ENCODE results near the gene PTPRT.

Gene PTPRT

DNA sequence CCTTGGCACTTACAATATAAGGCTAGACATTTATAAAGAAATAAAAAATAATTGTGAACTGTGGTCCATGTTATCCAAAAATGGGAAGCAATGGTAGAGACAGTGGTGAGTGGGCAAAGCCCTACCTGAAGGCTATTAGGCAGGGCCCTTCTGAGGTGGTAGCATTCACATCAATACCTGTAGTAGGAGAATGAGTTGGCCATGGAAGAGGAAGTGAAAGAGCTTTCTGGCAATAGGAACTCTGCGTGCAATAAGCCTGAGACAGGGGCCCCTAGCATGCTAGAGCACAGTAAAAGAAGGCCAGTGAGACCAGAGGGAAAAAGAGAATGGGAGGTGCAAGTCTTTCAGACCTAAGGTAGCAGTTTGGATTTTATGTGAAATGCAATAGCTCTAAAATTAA, 754.5 kb downstream of the PTPRT start:
- DNase-seq, result no peak

DNA sequence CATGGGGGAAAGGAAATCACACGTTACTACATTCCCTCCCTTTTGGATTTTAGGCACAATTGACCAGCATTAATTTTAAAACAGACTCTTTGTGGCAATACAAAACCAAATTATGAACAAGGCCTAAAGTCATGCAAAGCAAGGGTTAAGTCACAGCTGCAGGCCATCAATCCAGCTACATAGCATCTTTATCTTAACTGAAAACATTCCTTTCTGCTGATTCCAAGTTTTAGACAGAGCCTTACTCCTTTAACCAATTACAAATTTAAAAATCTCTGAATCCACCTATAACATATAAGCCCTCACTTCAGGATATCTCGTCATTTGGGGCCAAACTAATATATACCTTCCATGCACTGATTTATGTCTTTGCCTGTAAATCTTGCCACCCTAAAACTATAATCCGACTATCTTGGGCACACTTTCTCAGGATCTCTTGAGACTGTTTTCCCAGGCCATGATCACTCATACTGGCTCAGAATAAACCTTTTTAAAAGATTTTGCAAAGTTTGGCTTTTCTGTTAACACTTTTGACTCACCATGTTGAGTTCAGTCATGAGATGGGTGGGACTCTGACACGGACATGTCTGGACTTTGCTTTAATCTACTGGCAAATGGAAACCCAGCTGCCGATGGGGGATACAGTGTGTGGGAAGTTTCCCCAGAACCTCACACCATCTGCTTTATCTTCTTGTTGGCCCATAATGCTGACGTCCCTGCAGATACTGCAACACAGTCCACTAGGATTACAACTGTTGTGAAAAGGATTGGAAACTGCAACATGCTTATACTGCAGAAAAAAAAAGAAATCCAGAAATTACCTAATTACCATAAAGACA, 757.0 kb downstream of the PTPRT start:
- no peak for DNase-seq

DNA sequence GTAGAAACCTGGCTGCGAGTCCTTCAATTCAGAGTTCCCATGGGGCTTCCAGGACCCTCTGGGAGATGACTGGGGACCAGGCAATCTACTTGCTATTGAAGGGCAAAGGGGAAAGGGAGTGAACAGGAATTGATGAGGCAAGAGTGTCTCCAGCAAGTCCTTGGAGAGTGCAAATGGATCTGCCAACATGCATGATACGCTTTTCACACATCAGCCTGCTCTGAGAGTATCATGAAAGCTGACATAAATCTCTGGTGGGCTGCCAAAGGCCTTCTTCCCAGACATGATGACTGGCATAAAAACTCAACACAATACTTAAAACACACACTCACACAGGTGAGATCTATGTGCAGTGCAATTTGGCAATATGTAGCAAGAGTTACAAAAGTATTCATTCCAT, 759.1 kb downstream of the PTPRT start:
- no peak for DNase-seq

DNA sequence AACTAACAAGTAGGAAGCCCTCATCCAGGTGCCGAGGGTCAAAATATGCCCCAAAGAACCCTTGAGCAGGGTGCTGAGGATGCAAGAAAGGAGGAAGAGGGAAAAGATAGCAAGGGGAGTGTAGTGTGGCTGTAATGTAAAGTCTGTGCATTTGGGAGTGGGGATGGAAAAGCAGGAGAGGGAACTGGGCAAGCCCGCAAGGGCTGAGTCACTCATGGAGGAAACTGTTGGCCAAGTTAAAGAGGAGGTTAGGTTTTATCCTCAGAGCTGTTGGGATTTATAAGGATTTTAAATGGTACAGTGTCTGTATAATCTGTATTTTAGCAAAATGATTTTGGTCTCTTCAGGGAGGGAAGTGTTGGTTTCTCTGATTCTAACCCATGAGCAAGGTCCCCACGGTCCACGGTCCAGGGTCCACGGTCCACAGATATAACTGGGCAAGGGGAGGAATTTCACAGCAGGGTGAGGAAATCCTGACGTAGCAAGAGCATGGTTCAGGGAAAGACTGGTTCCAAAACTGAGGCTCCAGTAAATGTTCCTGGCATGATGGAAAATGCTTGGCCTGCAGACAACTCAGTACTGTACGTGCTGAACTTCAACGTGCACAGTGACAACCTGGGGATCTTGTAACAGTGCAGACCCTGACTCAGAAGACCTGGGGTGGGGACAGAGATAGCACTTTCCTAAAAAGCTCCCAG, 759.8 kb downstream of the PTPRT start:
- no peak for DNase-seq

DNA sequence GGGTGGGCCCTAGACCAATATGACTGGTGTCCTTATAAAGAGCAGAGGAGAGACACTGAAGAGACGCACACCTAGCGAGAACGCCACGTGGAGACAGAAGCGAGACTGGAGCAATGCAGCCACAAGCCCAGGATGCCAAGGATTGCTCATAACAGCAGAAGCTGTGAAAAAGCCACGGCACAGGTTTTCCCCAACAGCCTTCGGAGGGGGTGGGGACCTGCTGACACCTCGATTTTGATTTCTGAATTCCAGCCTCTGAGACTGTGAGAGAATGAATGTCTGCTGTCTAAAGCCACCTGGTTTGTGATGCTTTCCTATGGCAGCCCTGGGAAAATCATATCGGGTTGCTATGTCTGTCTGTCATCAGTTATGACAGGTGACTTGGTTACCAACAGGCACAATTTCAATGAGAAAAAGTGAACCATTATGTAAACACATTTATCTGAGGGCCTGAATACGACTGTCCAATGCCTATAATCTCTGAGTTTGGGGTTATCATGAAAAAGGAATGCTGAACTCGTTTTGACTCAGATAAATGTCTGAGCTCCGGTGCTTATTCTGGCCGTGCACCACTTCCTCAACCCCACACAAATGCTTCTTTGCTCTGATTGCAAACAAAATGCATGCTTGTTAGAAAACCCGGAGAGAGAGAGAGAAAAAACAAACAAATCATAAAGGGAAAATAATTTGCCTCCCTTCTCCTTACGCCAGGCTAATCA, 769.7 kb downstream of the PTPRT start:
- no peak for DNase-seq

DNA sequence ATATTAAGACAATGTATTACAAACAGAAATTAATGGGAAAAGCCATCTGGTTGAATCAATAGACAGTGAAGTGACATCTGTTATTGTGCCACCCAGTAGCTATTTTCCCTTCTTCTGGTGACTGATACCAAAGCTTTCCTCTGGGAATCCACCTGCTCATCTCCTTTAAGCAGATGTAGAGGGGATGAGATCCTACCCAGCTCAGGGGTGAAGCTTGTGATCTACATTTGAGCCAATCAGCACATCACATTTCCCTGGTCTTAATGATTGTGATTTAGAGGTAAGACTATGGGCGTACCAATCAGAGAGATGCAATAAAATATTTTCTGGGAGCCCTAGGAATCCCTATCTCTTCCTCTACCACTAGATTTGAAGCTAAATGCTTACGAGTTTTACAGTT, 782.9 kb downstream of the PTPRT start:
- DNase-seq, result no peak

DNA sequence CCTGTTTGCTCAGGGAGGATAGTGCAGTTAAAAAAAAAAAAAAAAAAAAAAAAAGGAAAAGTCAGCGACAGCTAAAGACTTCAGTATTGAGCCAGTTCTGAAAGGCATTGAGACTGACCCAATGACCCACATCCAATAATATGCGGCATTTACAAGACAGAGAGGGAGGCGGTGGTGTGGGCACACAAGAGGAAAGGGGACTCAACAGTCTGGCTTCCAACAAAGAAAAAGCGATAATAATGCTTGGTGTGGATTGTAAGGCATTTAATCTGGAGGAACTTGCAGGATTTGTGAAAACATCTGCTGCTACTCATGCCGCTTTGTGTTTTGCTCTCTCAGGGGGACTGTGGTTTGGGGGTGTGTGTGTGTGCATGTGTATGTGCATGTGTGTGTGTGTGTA, 787.3 kb downstream of the PTPRT start:
- DNase-seq, result no peak

DNA sequence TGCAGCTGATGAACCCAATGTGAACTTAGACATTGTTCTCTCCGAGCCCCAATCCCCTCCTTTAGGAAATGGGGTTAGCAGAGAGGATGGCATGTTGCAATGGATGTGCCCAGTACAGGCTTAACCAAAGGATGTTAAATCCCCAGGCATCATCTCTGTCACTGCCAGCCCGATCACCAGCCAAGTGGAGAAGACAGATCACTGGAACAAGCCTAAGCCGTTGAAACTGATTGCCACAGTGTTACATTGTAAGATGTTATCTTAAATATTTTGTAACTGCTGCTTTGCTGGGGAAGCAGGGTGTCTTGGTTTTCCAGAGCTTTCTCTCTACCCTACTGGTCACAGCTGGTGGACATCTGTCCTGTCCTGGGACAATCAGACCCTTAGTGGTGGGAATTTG, 788.1 kb downstream of the PTPRT start:
- DNase-seq, result no peak

DNA sequence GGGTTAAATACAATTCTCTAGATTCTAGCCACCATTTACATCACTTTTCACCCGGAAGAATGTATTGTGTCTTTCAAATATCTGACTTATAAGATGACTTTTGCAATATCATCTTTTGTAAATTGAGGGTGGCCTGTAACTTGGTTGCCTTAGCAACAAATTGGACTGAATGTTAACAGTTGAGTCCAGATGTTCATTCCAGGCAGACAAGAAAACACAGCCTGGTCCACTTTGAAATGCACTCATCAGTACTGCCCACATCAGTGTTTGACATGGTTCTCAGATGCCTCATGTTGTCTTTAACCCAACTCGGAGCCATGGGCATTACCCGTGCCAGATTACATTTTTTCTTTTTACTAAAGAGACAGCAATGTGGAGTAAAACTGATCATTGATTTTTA, 789.9 kb downstream of the PTPRT start:
- DNase-seq, result no peak

DNA sequence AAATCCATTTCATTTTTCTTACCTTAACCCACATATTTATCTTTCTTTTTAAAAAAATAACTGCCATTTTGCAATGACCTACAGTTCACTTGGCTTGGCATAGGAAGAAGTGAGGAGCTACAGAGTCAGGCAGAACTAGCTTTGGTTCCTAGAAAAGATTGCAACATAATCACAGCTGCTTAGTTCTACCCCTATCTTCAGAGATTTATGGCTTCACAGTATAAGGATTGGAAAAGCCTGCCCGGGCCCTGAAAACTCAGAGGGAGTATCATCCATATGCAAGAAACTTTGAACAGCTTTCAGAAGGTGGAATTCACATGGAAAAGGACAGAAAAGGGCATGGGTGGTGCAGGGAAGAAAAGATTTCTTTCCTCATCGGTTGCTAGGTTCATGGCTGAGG, 797.3 kb downstream of the PTPRT start:
- DNase-seq, result no peak

DNA sequence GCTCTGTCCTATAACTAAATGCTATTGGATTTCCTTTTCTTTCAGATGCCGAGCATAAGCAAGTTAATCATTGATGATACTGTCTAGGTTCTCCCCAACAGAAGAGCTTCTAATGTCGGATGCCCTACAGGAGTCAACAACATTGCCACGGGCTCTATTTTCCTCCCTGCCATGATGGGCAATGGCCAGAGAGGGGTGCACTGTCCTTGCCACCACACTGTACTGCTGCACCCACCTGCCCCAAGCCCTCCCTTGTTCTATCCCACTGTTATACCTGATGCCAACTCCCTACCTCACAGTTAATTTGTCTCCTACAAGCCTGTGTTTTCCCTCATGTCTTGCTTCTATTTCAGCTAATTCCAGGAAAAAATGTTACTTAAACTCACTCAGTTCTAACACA, 797.9 kb downstream of the PTPRT start:
- no peak for DNase-seq

DNA sequence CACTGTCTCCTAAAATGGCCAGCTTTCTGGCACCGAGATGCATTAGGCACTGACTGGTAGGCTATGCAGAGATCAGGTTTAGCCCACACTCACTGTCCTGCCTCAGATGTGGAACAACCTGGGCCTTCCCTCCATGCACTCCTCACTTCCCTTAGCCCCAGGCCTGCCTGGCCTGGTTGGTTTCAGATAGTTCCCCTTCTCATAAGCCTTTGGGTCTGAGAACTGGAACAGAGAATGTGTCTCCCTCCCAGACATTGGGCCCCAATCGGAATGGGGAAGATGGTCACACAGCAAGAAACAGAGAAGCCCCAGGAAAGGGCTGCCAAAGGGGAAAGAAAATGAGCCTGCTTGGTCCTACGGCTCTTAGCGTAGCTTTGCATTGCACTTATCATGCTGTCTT, 809.4 kb downstream of the PTPRT start:
- DNase-seq, result no peak

DNA sequence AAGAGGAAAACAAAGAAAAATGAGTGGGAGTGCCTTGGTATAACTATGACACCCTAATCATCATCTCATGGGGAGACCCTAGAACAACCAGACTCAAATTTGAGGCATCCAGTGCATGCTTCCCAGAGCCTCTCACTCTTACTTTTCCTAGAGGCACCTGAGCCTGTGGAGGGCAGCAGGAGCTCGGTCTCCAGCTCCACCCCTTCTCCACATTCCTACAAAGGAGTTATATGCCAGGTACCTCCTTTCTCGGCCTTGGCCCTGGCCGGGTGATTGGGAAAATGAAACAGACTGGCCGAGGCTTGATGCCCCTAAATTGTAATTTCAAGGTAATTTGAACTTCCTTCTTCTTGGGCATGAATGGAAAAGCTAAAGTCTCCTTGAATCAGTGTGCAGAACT, 810.3 kb downstream of the PTPRT start:
- no peak for DNase-seq

DNA sequence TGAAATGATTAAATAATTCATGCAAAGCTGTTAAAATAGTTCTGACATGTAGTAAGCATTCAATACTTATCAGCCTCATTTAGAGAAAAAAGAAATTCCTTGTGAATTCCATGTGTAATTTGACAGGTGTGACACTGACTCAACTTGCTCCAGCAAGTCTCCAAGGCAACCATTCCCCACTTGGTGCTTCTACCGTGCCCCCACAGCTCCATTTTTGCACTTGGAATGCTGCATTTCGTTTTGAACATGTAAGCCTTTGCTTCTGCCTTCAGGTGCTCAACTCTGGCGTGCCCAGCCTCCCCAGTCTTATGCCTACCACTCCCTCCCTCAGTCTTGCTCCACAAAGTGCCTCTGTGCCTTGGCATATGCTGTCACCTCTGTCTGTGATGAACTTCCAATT, 810.9 kb downstream of the PTPRT start:
- no peak for DNase-seq

DNA sequence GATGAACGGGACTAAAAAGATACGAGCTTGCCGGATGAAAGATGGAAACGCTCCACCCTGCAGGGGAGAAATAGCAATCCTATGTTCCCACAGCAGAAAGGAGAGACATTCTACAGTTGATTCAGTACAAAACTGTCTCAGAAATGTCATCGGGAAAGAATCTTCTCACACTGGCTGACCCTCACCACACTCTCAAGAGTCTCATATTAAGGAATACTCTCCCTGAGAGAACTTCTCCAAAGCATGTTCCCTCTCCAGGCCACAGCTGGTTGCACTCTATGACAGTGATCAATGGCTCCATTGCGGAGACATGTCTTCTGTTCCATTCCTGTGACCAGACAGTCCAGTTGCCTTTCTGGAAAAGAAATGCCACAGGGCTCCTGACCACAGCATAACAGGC, 813.6 kb downstream of the PTPRT start:
- no peak for DNase-seq

DNA sequence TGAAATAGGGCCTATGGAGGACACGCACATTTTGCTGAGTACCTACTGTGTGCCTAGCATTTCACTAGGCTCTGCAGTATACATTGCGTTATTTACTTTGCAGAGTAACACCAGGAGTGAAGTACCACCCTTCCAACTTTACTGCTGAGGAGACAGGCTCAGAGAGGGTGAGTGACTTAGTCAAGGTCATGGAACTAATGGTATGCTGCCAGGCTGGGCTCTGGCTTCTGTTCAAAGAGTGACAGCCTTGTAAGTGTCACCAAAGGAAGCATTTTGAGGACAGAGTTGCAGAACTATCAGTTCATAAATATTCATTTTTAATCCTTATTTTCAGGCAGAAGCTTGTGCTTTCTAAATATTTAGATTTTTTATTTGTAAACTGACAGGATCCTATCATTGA, 816.7 kb downstream of the PTPRT start:
- no peak for DNase-seq

DNA sequence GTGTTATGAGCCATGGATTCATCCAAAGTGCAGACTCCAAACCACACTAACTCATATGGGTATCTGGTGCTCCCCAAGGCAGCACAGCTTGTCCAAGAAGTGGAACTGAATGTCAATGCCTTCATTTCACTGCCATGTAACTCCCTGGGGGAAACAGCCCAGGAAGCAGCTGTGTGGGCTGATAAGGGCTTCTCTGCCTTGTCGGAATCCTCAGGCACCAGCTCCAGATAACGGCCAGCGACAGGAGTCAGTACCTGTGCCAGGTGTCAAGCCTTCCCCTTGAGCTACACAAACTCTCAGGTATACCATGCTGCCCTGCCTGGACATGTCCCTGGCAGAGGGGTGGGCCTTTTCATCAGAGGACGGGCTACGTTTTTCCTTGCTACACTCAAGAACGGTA, 819.6 kb downstream of the PTPRT start:
- no peak for DNase-seq

DNA sequence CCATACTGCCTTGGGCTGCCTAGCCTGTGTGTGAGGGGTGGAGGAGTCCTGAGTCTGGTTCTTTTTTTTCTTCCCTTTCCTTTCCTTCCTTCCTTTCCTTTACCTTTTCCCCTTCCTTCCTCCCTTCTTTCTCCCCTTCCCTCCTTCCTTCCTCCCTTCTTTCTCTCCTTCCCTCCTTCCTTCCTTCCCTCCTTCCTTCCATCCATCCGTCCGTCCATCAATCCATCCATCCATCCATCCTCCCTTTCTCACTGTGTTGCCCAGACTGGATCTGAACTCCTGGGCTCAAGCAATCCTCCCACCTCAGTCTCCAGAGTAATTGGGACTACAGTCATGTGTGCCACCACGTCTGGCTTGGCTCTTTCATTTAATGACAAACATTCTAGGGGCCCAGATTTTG, 820.8 kb downstream of the PTPRT start:
- DNase-seq, result no peak

DNA sequence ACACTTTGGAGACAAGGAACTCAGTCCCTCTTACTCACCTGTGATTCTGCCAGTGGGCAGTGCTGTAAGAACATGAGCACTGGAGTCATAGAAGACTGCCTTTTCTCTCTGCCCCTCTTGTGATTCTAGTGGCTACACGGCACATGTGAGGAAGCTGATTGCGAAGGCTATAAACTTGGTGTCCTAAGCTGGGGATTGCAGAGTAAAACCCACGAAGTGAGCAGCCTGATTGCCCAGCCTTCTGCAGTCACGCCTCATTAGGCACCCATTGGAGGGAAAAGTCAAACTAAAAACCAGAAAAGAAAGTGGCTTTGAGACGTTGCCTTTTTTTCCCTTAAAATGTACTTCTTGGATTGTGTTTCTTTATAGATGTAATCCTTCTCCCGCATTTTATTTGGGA, 823.1 kb downstream of the PTPRT start:
- no peak for DNase-seq

DNA sequence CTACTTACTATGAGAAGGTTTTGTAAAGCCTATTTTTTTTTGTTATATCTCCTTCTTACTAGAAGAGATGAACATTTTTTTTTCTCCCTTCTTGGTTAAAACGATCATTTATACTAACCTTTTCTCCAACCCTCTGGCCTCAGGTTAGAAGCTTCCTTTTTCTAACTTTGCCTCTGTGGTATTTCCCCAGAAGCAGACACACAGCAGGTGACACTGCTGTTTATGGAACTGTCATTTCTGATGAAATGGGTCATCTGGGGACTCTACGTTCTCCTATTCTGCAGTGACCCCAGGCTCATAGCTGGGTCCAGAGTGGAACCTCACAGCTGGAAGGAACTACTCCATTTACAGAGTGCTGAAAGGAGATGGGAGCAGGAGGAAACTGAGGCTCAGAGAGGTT, 825.3 kb downstream of the PTPRT start:
- no peak for DNase-seq

DNA sequence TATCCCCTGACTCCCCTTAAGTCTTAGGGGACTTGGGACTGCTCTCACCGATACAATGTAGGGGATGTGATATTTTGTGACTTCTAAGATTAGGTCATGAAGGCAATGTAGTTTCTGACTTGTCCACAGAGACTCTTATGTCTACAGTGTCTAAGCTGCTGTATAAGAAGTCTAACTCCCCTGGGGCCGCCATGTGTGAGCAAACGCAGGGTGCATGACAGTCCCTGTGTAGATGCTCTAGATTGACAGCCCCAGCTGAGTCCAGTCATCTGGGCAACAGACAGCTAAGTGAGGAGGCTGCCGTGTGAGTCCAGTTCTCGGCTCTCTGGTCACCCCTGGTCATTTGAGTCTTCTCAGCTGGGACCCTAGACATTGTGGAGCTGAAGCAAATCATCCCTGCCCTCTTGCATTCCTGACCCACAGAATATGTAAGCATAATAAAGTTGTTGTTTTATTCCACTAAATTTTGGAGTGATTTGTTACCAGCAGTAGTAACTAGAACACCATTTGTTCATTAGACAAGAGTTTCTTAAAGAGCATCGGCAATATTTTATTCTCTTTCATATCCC, 828.2 kb downstream of the PTPRT start:
- no peak for DNase-seq

DNA sequence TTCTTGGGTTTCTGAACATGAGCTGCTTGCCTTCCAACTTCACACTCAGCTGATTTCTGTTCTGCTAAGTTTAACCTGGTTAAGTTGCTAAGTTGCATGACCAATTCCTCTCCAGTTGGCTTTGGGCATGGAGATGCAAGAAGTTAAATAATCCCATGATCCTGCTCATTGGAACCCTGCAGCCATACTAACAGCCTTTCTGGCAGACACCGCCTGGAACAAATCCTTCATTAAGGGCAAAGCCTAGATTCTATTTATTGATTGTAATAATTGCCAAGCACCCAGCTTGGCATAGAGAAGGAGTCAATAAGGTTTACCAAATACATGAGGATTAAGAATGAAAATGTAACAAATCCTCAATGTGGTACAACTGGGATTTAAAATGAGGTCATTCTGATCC, 829.1 kb downstream of the PTPRT start:
- DNase-seq, result no peak

DNA sequence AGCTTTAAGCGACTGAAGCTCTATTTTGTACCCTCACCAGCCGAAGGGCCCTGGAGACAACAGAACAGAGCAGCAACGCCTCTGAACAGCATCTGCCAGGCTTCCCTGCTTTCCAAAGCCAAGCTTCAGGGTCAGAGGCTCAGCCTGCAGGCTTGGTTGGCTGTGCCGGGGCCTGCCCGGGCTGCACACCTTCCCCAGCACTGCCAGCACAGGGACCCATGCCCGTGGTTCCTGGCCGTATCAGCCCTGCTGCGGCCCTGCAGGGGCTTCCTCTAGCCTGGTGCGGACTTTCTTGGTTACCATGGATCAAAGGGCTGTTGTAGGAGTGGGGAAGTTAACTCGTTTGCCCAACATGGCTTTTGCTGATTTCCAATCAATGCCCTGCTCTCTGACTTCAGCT, 830.1 kb downstream of the PTPRT start:
- no peak for DNase-seq

DNA sequence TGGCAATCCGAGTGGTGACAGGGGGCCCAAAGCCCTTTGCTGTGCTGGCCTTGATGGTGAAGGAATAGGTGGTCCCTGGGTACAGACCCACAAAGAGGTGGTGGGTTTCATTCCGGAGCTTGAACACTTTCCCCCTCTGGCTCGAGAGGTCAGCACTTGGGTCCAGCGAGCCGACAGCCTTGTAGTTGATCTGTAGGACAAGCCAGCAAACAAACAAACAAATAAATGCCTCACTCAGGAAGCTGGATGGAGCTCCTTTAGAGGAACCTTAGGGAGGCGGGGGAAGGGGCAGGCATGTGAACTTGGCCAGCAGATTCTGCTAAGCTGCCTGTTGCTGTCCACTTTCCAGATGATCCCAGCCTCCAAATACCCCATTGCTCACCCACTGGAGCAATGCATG, 837.6 kb downstream of the PTPRT start:
- DNase-seq, result no peak

Data from stimulated activated CD4-positive, alpha-beta T cell treated with anti-CD3 and anti-CD28 coated beads, Interleukin-2, amount 100 ng/mL, for 24 hours (primary cell).